Omental fat pad (tissue), 4 donors: ENCODE data around the gene NPTXR. TPM values are rescaled to one million over a fixed set of nuclear protein-coding genes. Genes with fewer than 3 reads are reported as not detected.

Source experiments
- ATAC-seq: fragments of 150-250 bp; one replicate; pipeline ENCODE4 v1.9.1; 2016; ENCODE audit warnings: mild to moderate bottlenecking, moderate library complexity; ENCODE audit not compliant: low FRiP score
- DNase-seq: peaks from one replicate; pipeline ENCODE4 v3.0.0-alpha.2; 2019; ENCODE audit warnings: low spot score
- CTCF ChIP-seq, 3 donors: fragments of 450-650 bp; IDR thresholded peaks; one replicate each; pipeline ENCODE4 v1.5.1; 2016 to 2017; ENCODE audit warnings: antibody characterized with exemption in 3 of 3, mild to moderate bottlenecking in 3 of 3, moderate library complexity in 2 of 3
- total RNA-seq, 4 donors: library from RNA; depleted of rRNA; stranded (reverse); fragments of >200 nt; gene quantifications; one replicate each; pipeline ENCODE4 v1.1.0, GENCODE V29; 2016

NPTXR gene
- total RNA-seq, 4 donors from 2014 or later: 2.4 to 3.8 (median 3.0) TPM

GRCh38 chr22:38798496-38798895 lies 45.3 kb downstream of the NPTXR start:
- no peak for TF ChIP-seq CTCF (IDR thresholded peaks at IDR 0.05)
- DNase-seq (no peak), ATAC-seq (no peak)

- no peak for ATAC-seq
- TF ChIP-seq CTCF (IDR thresholded peaks at IDR 0.05): no peak
Measured at GRCh38 chr22:38796262-38796957, 47.4 kb downstream of the NPTXR start.

GRCh38 chr22:38795569-38795968 lies 48.3 kb downstream of the NPTXR start:
- DNase-seq: no peak
- TF ChIP-seq CTCF (IDR thresholded peaks at IDR 0.05): no peak
- ATAC-seq: no peak

More at GRCh38 chr22:38796262-38796957, 47.4 kb downstream of the NPTXR start:
- no peak for DNase-seq

- ATAC-seq: peak; percentile 97
- DNase-seq: peak; percentile 88
- TF ChIP-seq CTCF (IDR thresholded peaks at IDR 0.05): no peak
Measured at GRCh38 chr22:38793721-38794466, 49.9 kb downstream of the NPTXR start, which contains the start of gene DNAL4. DNAL4 (minus strand) TSS chr22:38794143; CDS start chr22:38782731, 11,412 bp downstream.

DNA sequence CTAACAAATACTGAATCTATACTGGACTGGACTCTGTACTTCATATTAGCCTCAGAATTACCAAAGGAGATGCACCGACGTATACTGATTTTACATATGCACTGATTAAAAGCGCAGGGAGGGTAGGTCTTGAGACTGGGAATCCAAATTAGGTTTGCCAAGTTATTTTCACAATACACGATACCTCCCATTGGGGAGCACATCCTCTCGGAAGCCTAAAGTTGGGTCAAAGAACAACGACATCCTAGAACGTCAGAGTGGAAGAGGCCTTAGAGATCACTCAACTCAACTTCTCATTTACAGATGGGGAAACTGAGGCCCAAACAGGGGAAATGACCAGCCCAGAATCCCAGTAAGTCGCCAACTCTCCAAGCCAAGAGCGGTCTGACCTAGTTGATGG lies 50.5 kb downstream of the NPTXR start:
- TF ChIP-seq CTCF (IDR thresholded peaks at IDR 0.05): no peak
- peak; percentile 10 for ATAC-seq
- no peak for DNase-seq

DNA sequence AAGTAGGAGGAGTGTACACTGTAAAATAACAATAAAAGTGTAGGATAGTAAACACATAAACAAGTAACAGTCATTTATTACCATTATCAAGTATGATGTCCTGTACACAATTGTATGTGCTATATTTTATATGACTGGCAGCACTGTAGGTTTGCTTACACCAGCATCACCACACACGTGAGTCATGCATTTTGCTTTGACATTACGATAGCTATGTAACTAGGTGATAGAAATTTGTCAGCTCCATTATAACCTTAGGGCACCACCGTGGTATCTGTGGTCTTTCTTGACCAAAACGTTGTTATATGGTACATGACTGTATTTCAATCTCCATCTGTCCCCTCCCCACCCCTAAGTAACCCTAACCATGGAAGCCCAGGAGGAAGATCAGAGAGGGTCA lies 51.0 kb downstream of the NPTXR start:
- no peak for TF ChIP-seq CTCF (IDR thresholded peaks at IDR 0.05)
- no peak for DNase-seq
- ATAC-seq: no peak
